ENCODE measurements around the gene PTAFR.

PTAFR gene

GRCh38 chr1:28162151-28162550, 14.3 kb downstream of the PTAFR start:
- DNase-seq, result no peak
- H3K9me3 Mint-ChIP-seq, result no peaks in the 10 kb centered on the region
- no peak overlapping the region for H3K4me3 Mint-ChIP-seq
- H3K4me1 Mint-ChIP-seq, result peaks cover 3% of the 10 kb centered on the region
- ATAC-seq, result no peak
- peak overlapping the region; percentile 21 for H3K27ac Mint-ChIP-seq
- H3K36me3 Mint-ChIP-seq (ENCODE audit: low read depth), result no peaks in the 10 kb centered on the region
- H3K27me3 Mint-ChIP-seq, result peaks cover 35% of the 10 kb centered on the region

GRCh38 chr1:28161751-28162150, 14.7 kb downstream of the PTAFR start:
- H3K4me1 Mint-ChIP-seq, result no peaks in the 10 kb centered on the region
- H3K27me3 Mint-ChIP-seq, result peaks cover 31% of the 10 kb centered on the region
- H3K27ac Mint-ChIP-seq, result peak overlapping the region; percentile 21
- no peaks in the 10 kb centered on the region for H3K36me3 Mint-ChIP-seq (ENCODE audit: low read depth)
- no peak overlapping the region for H3K4me3 Mint-ChIP-seq
- no peaks in the 10 kb centered on the region for H3K9me3 Mint-ChIP-seq
- ATAC-seq (no peak), DNase-seq (no peak)

GRCh38 chr1:28160782-28161266, 15.7 kb downstream of the PTAFR start:
- H3K4me3 Mint-ChIP-seq, result no peak overlapping the region
- no peaks in the 10 kb centered on the region for H3K9me3 Mint-ChIP-seq

GRCh38 chr1:28159680-28160079, 16.8 kb downstream of the PTAFR start:
- DNase-seq, result no peak
- no peak overlapping the region for H3K27ac Mint-ChIP-seq
- H3K4me1 Mint-ChIP-seq, result no peaks in the 10 kb centered on the region
- H3K9me3 Mint-ChIP-seq, result no peaks in the 10 kb centered on the region
- H3K27me3 Mint-ChIP-seq, result peaks cover 26% of the 10 kb centered on the region
- no peak for ATAC-seq
- H3K4me3 Mint-ChIP-seq, result no peak overlapping the region
- no peaks in the 10 kb centered on the region for H3K36me3 Mint-ChIP-seq (ENCODE audit: low read depth)

More at GRCh38 chr1:28160782-28161266, 15.7 kb downstream of the PTAFR start:
- no peak overlapping the region for H3K27ac Mint-ChIP-seq
- H3K36me3 Mint-ChIP-seq (ENCODE audit: low read depth), result no peaks in the 10 kb centered on the region
- H3K27me3 Mint-ChIP-seq, result peaks cover 22% of the 10 kb centered on the region
- ATAC-seq (no peak), DNase-seq (no peak)
- H3K4me1 Mint-ChIP-seq, result no peaks in the 10 kb centered on the region

- Mint-ChIP-seq H3K27ac (no peak overlapping the region), H3K4me3 (no peak overlapping the region), H3K36me3 (ENCODE audit: low read depth) (no peaks in the 10 kb centered on the region), H3K4me1 (no peaks in the 10 kb centered on the region), H3K9me3 (no peaks in the 10 kb centered on the region), H3K27me3 (peaks cover 28% of the 10 kb centered on the region)
- DNase-seq (no peak), ATAC-seq (no peak)
Measured at GRCh38 chr1:28159243-28159642, 17.2 kb downstream of the PTAFR start.

GRCh38 chr1:28157894-28158293, 18.6 kb downstream of the PTAFR start:
- no peaks in the 10 kb centered on the region for H3K36me3 Mint-ChIP-seq (ENCODE audit: low read depth)
- ATAC-seq (no peak), DNase-seq (no peak)
- no peaks in the 10 kb centered on the region for H3K9me3 Mint-ChIP-seq
- no peak overlapping the region for H3K4me3 Mint-ChIP-seq
- no peaks in the 10 kb centered on the region for H3K4me1 Mint-ChIP-seq
- no peak overlapping the region for H3K27ac Mint-ChIP-seq
- H3K27me3 Mint-ChIP-seq, result peaks cover 27% of the 10 kb centered on the region

- H3K27me3 Mint-ChIP-seq, result peaks cover 24% of the 10 kb centered on the region
- H3K4me3 Mint-ChIP-seq, result no peak overlapping the region
- no peaks in the 10 kb centered on the region for H3K4me1 Mint-ChIP-seq
- H3K27ac Mint-ChIP-seq, result no peak overlapping the region
- DNase-seq (no peak), ATAC-seq (no peak)
- no peaks in the 10 kb centered on the region for H3K9me3 Mint-ChIP-seq
- H3K36me3 Mint-ChIP-seq (ENCODE audit: low read depth), result no peaks in the 10 kb centered on the region
Measured at GRCh38 chr1:28156821-28157220, 19.7 kb downstream of the PTAFR start.

GRCh38 chr1:28155628-28156027, 20.9 kb downstream of the PTAFR start:
- ATAC-seq (no peak), DNase-seq (no peak)
- no peaks in the 10 kb centered on the region for H3K4me1 Mint-ChIP-seq
- H3K36me3 Mint-ChIP-seq (ENCODE audit: low read depth), result no peaks in the 10 kb centered on the region
- H3K4me3 Mint-ChIP-seq, result no peak overlapping the region
- H3K27me3 Mint-ChIP-seq, result peaks cover 24% of the 10 kb centered on the region
- H3K9me3 Mint-ChIP-seq, result no peaks in the 10 kb centered on the region
- H3K27ac Mint-ChIP-seq, result no peak overlapping the region

- ATAC-seq, result no peak
- Mint-ChIP-seq H3K36me3 (ENCODE audit: low read depth) (no peaks in the 10 kb centered on the region), H3K4me3 (no peak overlapping the region), H3K9me3 (no peaks in the 10 kb centered on the region), H3K27me3 (peaks cover 25% of the 10 kb centered on the region), H3K4me1 (no peaks in the 10 kb centered on the region), H3K27ac (no peak overlapping the region)
- DNase-seq, result no peak
Measured at GRCh38 chr1:28154078-28154594, 22.4 kb downstream of the PTAFR start.

- no peak for ATAC-seq
- Mint-ChIP-seq H3K27ac (no peak overlapping the region), H3K27me3 (peaks cover 19% of the 10 kb centered on the region), H3K4me1 (no peaks in the 10 kb centered on the region), H3K9me3 (no peaks in the 10 kb centered on the region), H3K36me3 (ENCODE audit: low read depth) (no peaks in the 10 kb centered on the region), H3K4me3 (no peak overlapping the region)
- no peak for DNase-seq
Measured at GRCh38 chr1:28150125-28150780, 26.2 kb downstream of the PTAFR start.

GRCh38 chr1:28148880-28149195, 27.7 kb downstream of the PTAFR start:
- H3K9me3 Mint-ChIP-seq, result no peaks in the 10 kb centered on the region
- peaks cover 15% of the 10 kb centered on the region for H3K27me3 Mint-ChIP-seq
- DNase-seq (no peak), ATAC-seq (no peak)
- peaks cover 11% of the 10 kb centered on the region for H3K4me1 Mint-ChIP-seq
- H3K4me3 Mint-ChIP-seq, result no peak overlapping the region
- H3K36me3 Mint-ChIP-seq (ENCODE audit: low read depth), result no peaks in the 10 kb centered on the region
- H3K27ac Mint-ChIP-seq, result no peak overlapping the region

GRCh38 chr1:28147264-28148094, 29.0 kb downstream of the PTAFR start:
- Mint-ChIP-seq H3K4me3 (no peak overlapping the region), H3K9me3 (no peaks in the 10 kb centered on the region), H3K27ac (no peak overlapping the region), H3K36me3 (ENCODE audit: low read depth) (no peaks in the 10 kb centered on the region), H3K4me1 (peaks cover 16% of the 10 kb centered on the region), H3K27me3 (peaks cover 16% of the 10 kb centered on the region)
- DNase-seq, result no peak
- ATAC-seq, result no peak

GRCh38 chr1:28145728-28146127, 30.8 kb downstream of the PTAFR start:
- Mint-ChIP-seq H3K27ac (no peak overlapping the region), H3K4me1 (peaks cover 16% of the 10 kb centered on the region), H3K9me3 (no peaks in the 10 kb centered on the region), H3K27me3 (peaks cover 24% of the 10 kb centered on the region), H3K4me3 (no peak overlapping the region), H3K36me3 (ENCODE audit: low read depth) (no peaks in the 10 kb centered on the region)
- DNase-seq, result no peak
- ATAC-seq, result no peak

GRCh38 chr1:28144203-28145135, 32.0 kb downstream of the PTAFR start:
- Mint-ChIP-seq H3K36me3 (ENCODE audit: low read depth) (no peaks in the 10 kb centered on the region), H3K4me3 (peak overlapping the region; percentile 37), H3K27ac (peak overlapping the region; percentile 50), H3K4me1 (peaks cover 19% of the 10 kb centered on the region), H3K27me3 (peaks cover 23% of the 10 kb centered on the region), H3K9me3 (no peaks in the 10 kb centered on the region)
- DNase-seq, result peak; percentile 27
- ATAC-seq, result peak; percentile 99
